Embryonic facial prominence (tissue), 1 donor: ENCODE measurements around the gene CRYM.
"Not testable (repeated sequence)": the region's sequence is repeated elsewhere in the genome, so short reads cannot be mapped to it uniquely, and the experiment has no call there.

Source experiments
- DNase-seq: peaks from one replicate; pipeline ENCODE4 v3.0.0-alpha.2; 2016; ENCODE audit errors: extremely low spot score

The CRYM gene

GRCh38 chr16:21277927-21278706, at the start of gene CRYM:
CRYM (minus strand) TSS chr16:21278290; CDS start chr16:21278251, 39 bp downstream.
- DNase-seq: no peak

DNA sequence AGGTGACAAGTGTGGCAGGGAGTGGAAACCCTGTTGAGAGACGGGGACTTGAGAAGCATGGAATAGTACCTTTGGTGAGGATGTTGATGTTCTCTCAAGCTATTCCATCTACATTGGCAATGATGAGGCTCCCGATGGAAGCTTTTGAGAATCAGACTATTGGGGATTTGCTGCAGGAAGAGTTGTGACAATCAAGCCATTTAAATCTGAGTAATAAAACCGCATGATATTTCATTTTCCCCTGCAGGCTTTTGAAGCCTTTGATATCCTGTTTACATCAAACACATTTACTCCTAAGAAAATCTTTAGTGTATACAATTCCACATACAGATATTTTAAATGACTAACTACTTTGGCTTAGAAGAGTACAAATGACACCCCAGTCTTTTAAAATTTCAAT, 49.0 kb upstream of the CRYM start:
- no peak for DNase-seq

- no peak for DNase-seq
Measured at GRCh38 chr16:21326459-21326858, 48.4 kb upstream of the CRYM start.

- no peak for DNase-seq
Measured at GRCh38 chr16:21324267-21324666, 46.2 kb upstream of the CRYM start.

GRCh38 chr16:21322251-21322650, 44.2 kb upstream of the CRYM start:
- not testable (repeated sequence) for DNase-seq

DNA sequence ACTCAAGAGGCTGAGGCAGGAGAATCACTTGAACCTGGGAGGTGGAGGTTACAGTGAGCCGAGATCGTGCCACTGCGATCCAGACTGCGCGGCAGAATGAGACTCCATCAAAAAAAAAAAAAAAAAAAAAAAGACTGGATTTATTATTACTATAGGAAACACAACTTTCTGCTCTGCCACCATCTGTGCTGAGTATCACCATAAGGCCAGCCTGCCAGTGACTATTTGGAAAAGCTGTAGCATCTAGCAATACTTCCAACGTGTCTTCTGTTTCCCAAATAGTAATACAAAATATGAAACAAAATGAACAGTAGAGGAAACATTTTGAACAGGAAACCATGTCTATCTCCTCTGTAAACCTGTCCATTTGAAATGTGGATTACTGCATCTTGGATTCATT, 43.6 kb upstream of the CRYM start:
- no peak for DNase-seq

GRCh38 chr16:21314339-21314738, 36.2 kb upstream of the CRYM start:
- no peak for DNase-seq

- DNase-seq: not testable (repeated sequence)
Measured at GRCh38 chr16:21312863-21313372, 34.8 kb upstream of the CRYM start.

GRCh38 chr16:21312046-21312445, 34.0 kb upstream of the CRYM start:
- not testable (repeated sequence) for DNase-seq

DNA sequence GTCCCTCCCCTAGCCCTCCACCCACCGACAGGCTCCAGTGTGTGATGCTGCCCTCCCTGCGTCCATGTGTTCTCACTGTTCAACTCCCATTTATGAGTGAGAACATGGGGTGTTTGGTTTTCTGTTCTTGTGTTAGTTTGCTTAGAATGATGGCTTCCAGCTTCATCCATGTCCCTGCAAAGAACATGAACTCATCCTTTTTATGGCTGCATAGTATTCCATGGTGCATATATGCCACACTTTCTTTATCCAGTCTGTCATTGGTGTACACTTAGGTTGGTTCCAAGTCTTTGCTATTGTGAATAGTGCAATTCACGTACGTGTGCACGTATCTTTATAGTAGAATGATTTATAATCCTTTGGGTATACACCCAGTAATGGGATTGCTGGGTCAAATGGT, 28.6 kb upstream of the CRYM start:
- not testable (repeated sequence) for DNase-seq

DNA sequence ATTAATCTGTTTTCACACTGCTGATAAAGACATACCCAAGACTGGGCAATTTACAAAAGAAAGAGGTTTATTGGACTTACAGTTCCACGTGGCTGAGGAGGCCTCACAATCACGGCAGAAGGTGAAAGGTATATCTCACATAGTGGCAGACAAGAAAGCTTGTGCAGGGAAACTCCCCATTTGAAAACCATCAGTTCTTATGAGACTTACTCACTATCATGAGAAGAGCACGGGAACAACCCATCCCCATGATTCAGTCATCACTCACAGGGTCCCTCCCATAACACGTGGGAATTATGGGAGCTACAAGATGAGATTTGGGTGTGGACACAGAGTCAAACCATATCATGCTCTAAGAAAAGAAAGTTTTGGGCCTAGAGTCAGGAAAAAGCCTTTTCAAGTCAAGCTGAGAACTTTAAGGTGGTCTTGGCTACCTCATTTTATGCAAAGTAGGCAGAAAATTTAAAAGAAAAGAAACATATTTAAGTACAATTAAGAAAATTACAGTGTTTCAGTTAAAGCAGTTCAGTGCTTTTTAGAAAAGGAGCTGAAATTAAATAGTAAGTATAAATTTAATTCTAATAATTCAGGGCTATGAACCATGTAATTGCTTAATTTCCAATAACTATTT, 24.9 kb upstream of the CRYM start:
- no peak for DNase-seq

DNA sequence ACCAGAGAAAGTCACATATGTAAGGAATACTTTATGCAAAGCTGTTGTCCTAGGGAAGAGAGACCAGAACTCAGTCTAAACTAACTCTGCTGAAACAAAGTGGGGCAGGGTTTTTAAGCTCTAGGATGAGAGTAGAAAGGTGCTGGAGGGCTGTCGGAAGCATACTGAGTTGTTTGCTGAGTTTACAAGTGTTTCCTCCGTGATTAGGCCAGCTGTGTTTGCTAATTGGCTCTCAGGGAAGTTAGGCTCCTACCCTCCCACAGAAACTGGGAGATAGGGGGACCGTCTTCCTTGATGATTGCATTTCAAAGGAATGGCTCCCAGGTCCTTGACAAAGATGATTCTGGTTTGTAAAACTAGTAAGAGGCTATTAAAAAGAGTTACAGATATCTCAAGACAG, 24.4 kb upstream of the CRYM start:
- DNase-seq: no peak

GRCh38 chr16:21301895-21302291, 23.8 kb upstream of the CRYM start:
- no peak for DNase-seq

GRCh38 chr16:21301168-21301894, 23.2 kb upstream of the CRYM start:
- DNase-seq: no peak

- peak; percentile 89 for DNase-seq
Measured at GRCh38 chr16:21300309-21301167, 22.4 kb upstream of the CRYM start.

DNA sequence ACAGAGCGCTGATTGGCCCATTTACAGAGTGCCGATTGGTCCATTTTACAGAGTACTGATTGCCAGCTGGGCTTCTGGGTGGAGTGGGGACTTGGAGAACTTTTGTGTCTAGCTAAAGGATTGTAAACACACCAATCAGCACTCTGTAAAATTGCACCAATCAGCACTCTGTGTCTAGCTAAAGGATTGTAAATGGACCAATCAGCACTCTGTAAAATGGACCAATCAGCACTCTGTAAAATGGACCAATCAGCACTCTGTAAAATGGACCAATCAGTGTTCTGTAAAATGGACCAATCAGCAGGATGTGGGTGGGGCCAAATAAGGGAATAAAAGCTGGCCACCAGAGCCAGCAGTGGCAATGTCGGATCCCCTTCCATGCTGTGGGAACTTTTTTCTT, 11.7 kb upstream of the CRYM start:
- not testable (repeated sequence) for DNase-seq

DNA sequence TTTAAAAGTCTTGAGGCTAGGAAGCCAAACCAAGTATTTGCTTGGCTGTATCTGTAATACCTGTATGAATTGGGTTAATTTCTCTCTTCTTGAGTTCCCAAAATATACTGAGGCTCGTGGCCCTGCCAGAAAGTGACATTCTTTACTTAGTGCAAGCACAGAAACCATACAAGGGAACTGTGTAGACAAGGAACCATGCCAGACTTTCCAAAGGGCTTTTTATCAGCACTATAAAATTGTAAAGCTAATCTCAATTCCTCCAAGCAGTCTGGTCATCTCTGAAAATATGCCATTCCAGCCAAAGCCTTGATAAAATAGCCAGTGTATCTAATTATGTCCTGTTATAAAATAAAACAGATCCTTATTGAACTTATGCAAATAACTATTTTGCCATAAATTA, 7.2 kb upstream of the CRYM start:
- DNase-seq: no peak

GRCh38 chr16:21284414-21284813, 6.3 kb upstream of the CRYM start:
- no peak for DNase-seq

GRCh38 chr16:21283521-21284289, 5.6 kb upstream of the CRYM start:
- DNase-seq: no peak

DNA sequence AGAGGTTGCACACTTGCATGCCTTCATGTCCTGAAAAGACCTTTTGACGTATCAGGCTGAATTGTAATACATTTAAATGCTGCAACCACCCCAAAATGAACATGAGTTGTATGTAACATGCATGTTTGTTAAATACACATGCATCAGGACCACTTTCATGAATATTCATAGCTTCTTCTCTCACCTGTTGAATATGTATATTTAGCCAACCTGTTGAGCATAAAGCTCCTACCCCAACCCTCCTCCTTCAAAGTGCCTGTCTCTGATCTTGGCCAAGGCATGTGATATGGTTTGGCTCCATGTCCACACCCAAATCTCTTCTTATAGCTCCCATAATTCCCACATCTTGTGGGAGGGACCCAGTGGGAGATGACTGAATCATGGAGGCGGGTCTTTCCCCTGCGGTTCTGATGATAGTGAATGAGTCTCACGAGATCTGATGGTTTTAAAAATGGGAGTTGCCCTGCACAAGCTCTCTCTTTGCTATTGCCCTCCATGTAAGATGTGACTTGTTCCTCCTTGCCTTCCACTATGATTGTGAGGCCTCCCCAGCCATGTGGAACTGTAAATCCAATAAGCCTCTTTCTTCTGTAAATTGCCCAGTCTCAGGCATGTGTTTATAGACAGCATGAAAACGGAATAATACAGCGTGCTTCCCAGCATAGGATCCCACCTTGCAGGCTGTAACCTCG, 3.8 kb upstream of the CRYM start:
- DNase-seq: no peak
